ENCODE results near the gene TMEM256. TPM values are rescaled to one million over a fixed set of nuclear protein-coding genes. Genes with fewer than 3 reads are reported as not detected.

The TMEM256 gene
- total and polyA plus RNA-seq, 2 of the 8 experiments (the other 6 are each of a cell fraction or from before 2014, with no cell fraction given) = 97.0 to 350 TPM

Other genes starting within 250 kb of the TMEM256 start
Only the 30 nearest of the 39 such genes appear.
- 59.3 and 59.6 TPM in 2 replicates for gene DVL2, start 169.6 kb downstream of the TMEM256 start, total RNA-seq (2021; fragmentation: NEBNext Ultra II Directional; extraction: Animal tissue kit (Norgen Biotek cat#: 25700))
- 19.0 and 29.7 TPM in 2 replicates for gene DVL2, start 169.6 kb downstream of the TMEM256 start, polyA plus RNA-seq (2011; rRNA removed)
- gene PHF23, start 164.6 kb downstream of the TMEM256 start, total RNA-seq (2021; fragmentation: NEBNext Ultra II Directional; extraction: Animal tissue kit (Norgen Biotek cat#: 25700)) = 62.8 and 65.1 TPM in 2 replicates
- gene PHF23, start 164.6 kb downstream of the TMEM256 start, polyA plus RNA-seq (2011; rRNA removed) = 46.5 and 47.5 TPM in 2 replicates
- gene GABARAP, start 161.6 kb downstream of the TMEM256 start, total RNA-seq (2021; fragmentation: NEBNext Ultra II Directional; extraction: Animal tissue kit (Norgen Biotek cat#: 25700)) = 252 and 265 TPM in 2 replicates
- 351 and 581 TPM in 2 replicates for gene GABARAP, start 161.6 kb downstream of the TMEM256 start, polyA plus RNA-seq (2011; rRNA removed)
- gene CTDNEP1, start 152.4 kb downstream of the TMEM256 start, total RNA-seq (2021; fragmentation: NEBNext Ultra II Directional; extraction: Animal tissue kit (Norgen Biotek cat#: 25700)) = 120 and 123 TPM in 2 replicates
- 106 and 114 TPM in 2 replicates for gene CTDNEP1, start 152.4 kb downstream of the TMEM256 start, polyA plus RNA-seq (2011; rRNA removed)
- gene ELP5, start 151.9 kb downstream of the TMEM256 start, total RNA-seq (2021; fragmentation: NEBNext Ultra II Directional; extraction: Animal tissue kit (Norgen Biotek cat#: 25700)) = 75.4 and 78.1 TPM in 2 replicates
- gene ELP5, start 151.9 kb downstream of the TMEM256 start, polyA plus RNA-seq (2011; rRNA removed) = 107 and 117 TPM in 2 replicates
- gene CLDN7, start 141.6 kb downstream of the TMEM256 start, total RNA-seq (2021; fragmentation: NEBNext Ultra II Directional; extraction: Animal tissue kit (Norgen Biotek cat#: 25700)) = 119 and 129 TPM in 2 replicates
- 118 and 196 TPM in 2 replicates for gene CLDN7, start 141.6 kb downstream of the TMEM256 start, polyA plus RNA-seq (2011; rRNA removed)
- 5.7 and 6.4 TPM in 2 replicates for gene SLC2A4, start 122.4 kb downstream of the TMEM256 start, total RNA-seq (2021; fragmentation: NEBNext Ultra II Directional; extraction: Animal tissue kit (Norgen Biotek cat#: 25700))
- gene SLC2A4, start 122.4 kb downstream of the TMEM256 start, polyA plus RNA-seq (2011; rRNA removed) = 6.9 and 10.6 TPM in 2 replicates
- gene YBX2, start 109.5 kb downstream of the TMEM256 start, total RNA-seq (2021; fragmentation: NEBNext Ultra II Directional; extraction: Animal tissue kit (Norgen Biotek cat#: 25700)) = 27.6 and 30.5 TPM in 2 replicates
- gene YBX2, start 109.5 kb downstream of the TMEM256 start, polyA plus RNA-seq (2011; rRNA removed) = 19.2 and 35.5 TPM in 2 replicates
- gene EIF5A, start 96.5 kb downstream of the TMEM256 start, total RNA-seq (2021; fragmentation: NEBNext Ultra II Directional; extraction: Animal tissue kit (Norgen Biotek cat#: 25700)) = 1,158 and 1,172 TPM in 2 replicates
- gene EIF5A, start 96.5 kb downstream of the TMEM256 start, polyA plus RNA-seq (2011; rRNA removed) = 717 and 962 TPM in 2 replicates
- 67.0 and 74.8 TPM in 2 replicates for gene GPS2, start 88.7 kb downstream of the TMEM256 start, total RNA-seq (2021; fragmentation: NEBNext Ultra II Directional; extraction: Animal tissue kit (Norgen Biotek cat#: 25700))
- gene GPS2, start 88.7 kb downstream of the TMEM256 start, polyA plus RNA-seq (2011; rRNA removed) = 152 and 203 TPM in 2 replicates
- gene NEURL4, start 74.8 kb downstream of the TMEM256 start, total RNA-seq (2021; fragmentation: NEBNext Ultra II Directional; extraction: Animal tissue kit (Norgen Biotek cat#: 25700)) = 46.8 and 55.4 TPM in 2 replicates
- gene NEURL4, start 74.8 kb downstream of the TMEM256 start, polyA plus RNA-seq (2011; rRNA removed) = 29.6 and 39.9 TPM in 2 replicates
- 45.1 and 49.2 TPM in 2 replicates for gene ACAP1, start 67.6 kb downstream of the TMEM256 start, total RNA-seq (2021; fragmentation: NEBNext Ultra II Directional; extraction: Animal tissue kit (Norgen Biotek cat#: 25700))
- gene ACAP1, start 67.6 kb downstream of the TMEM256 start, polyA plus RNA-seq (2011; rRNA removed) = 11.9 and 18.0 TPM in 2 replicates
- gene KCTD11, start 51.9 kb downstream of the TMEM256 start, total RNA-seq (2021; fragmentation: NEBNext Ultra II Directional; extraction: Animal tissue kit (Norgen Biotek cat#: 25700)) = 8.7 and 9.2 TPM in 2 replicates
- gene KCTD11, start 51.9 kb downstream of the TMEM256 start, polyA plus RNA-seq (2011; rRNA removed) = 8.6 and 11.7 TPM in 2 replicates
- 0.38 TPM in 1 of 2 replicates, not detected in the other for gene TMEM95, start 48.9 kb downstream of the TMEM256 start, total RNA-seq (2021; fragmentation: NEBNext Ultra II Directional; extraction: Animal tissue kit (Norgen Biotek cat#: 25700))
- not detected in 2 replicates for gene TMEM95, start 48.9 kb downstream of the TMEM256 start, polyA plus RNA-seq (2011; rRNA removed)
- 7.6 and 8.7 TPM in 2 replicates for gene TNK1, start 23.0 kb downstream of the TMEM256 start, total RNA-seq (2021; fragmentation: NEBNext Ultra II Directional; extraction: Animal tissue kit (Norgen Biotek cat#: 25700))
- gene TNK1, start 23.0 kb downstream of the TMEM256 start, polyA plus RNA-seq (2011; rRNA removed) = 9.5 and 13.4 TPM in 2 replicates
- gene PLSCR3, start 9.6 kb downstream of the TMEM256 start, total RNA-seq (2021; fragmentation: NEBNext Ultra II Directional; extraction: Animal tissue kit (Norgen Biotek cat#: 25700)) = 35.7 and 38.7 TPM in 2 replicates
- gene PLSCR3, start 9.6 kb downstream of the TMEM256 start, polyA plus RNA-seq (2011; rRNA removed) = 36.1 and 69.0 TPM in 2 replicates
- gene NLGN2, start 3.7 kb upstream of the TMEM256 start, total RNA-seq (2021; fragmentation: NEBNext Ultra II Directional; extraction: Animal tissue kit (Norgen Biotek cat#: 25700)) = 62.6 and 62.8 TPM in 2 replicates
- gene NLGN2, start 3.7 kb upstream of the TMEM256 start, polyA plus RNA-seq (2011; rRNA removed) = 21.2 and 45.6 TPM in 2 replicates
- not detected in 2 replicates for gene SPEM1, start 16.2 kb upstream of the TMEM256 start, total RNA-seq (2021; fragmentation: NEBNext Ultra II Directional; extraction: Animal tissue kit (Norgen Biotek cat#: 25700))
- 0.09 TPM in 1 of 2 replicates, not detected in the other for gene SPEM1, start 16.2 kb upstream of the TMEM256 start, polyA plus RNA-seq (2011; rRNA removed)
- not detected in 2 replicates for gene SPEM2, start 21.5 kb upstream of the TMEM256 start, total RNA-seq (2021; fragmentation: NEBNext Ultra II Directional; extraction: Animal tissue kit (Norgen Biotek cat#: 25700))
- 0.03 and 0.17 TPM in 2 replicates for gene SPEM2, start 21.5 kb upstream of the TMEM256 start, polyA plus RNA-seq (2011; rRNA removed)
- not detected in 2 replicates for gene SPEM3, start 24.8 kb upstream of the TMEM256 start, total RNA-seq (2021; fragmentation: NEBNext Ultra II Directional; extraction: Animal tissue kit (Norgen Biotek cat#: 25700))
- gene SPEM3, start 24.8 kb upstream of the TMEM256 start, polyA plus RNA-seq (2011; rRNA removed) = 0.02 TPM in 1 of 2 replicates, not detected in the other
- gene TMEM102, start 31.3 kb upstream of the TMEM256 start, total RNA-seq (2021; fragmentation: NEBNext Ultra II Directional; extraction: Animal tissue kit (Norgen Biotek cat#: 25700)) = 11.2 and 12.2 TPM in 2 replicates
- 10.2 and 14.9 TPM in 2 replicates for gene TMEM102, start 31.3 kb upstream of the TMEM256 start, polyA plus RNA-seq (2011; rRNA removed)
- gene FGF11, start 35.4 kb upstream of the TMEM256 start, total RNA-seq (2021; fragmentation: NEBNext Ultra II Directional; extraction: Animal tissue kit (Norgen Biotek cat#: 25700)) = 11.8 and 15.0 TPM in 2 replicates
- gene FGF11, start 35.4 kb upstream of the TMEM256 start, polyA plus RNA-seq (2011; rRNA removed) = 26.1 and 42.0 TPM in 2 replicates
- 13.8 and 14.1 TPM in 2 replicates for gene CHRNB1, start 41.0 kb upstream of the TMEM256 start, total RNA-seq (2021; fragmentation: NEBNext Ultra II Directional; extraction: Animal tissue kit (Norgen Biotek cat#: 25700))
- gene CHRNB1, start 41.0 kb upstream of the TMEM256 start, polyA plus RNA-seq (2011; rRNA removed) = 28.2 and 33.6 TPM in 2 replicates
- 10.1 and 11.2 TPM in 2 replicates for gene ZBTB4, start 75.5 kb upstream of the TMEM256 start, total RNA-seq (2021; fragmentation: NEBNext Ultra II Directional; extraction: Animal tissue kit (Norgen Biotek cat#: 25700))
- 5.9 and 8.1 TPM in 2 replicates for gene ZBTB4, start 75.5 kb upstream of the TMEM256 start, polyA plus RNA-seq (2011; rRNA removed)
- gene SLC35G6, start 77.3 kb upstream of the TMEM256 start, total RNA-seq (2021; fragmentation: NEBNext Ultra II Directional; extraction: Animal tissue kit (Norgen Biotek cat#: 25700)) = not detected in 2 replicates
- gene SLC35G6, start 77.3 kb upstream of the TMEM256 start, polyA plus RNA-seq (2011; rRNA removed) = 0.05 TPM in 1 of 2 replicates, not detected in the other
- gene POLR2A, start 80.3 kb upstream of the TMEM256 start, total RNA-seq (2021; fragmentation: NEBNext Ultra II Directional; extraction: Animal tissue kit (Norgen Biotek cat#: 25700)) = 150 and 157 TPM in 2 replicates
- 26.8 and 62.7 TPM in 2 replicates for gene POLR2A, start 80.3 kb upstream of the TMEM256 start, polyA plus RNA-seq (2011; rRNA removed)
- gene TNFSF12, start 145.0 kb upstream of the TMEM256 start, total RNA-seq (2021; fragmentation: NEBNext Ultra II Directional; extraction: Animal tissue kit (Norgen Biotek cat#: 25700)) = 5.5 and 7.2 TPM in 2 replicates
- gene TNFSF12, start 145.0 kb upstream of the TMEM256 start, polyA plus RNA-seq (2011; rRNA removed) = 9.6 and 15.8 TPM in 2 replicates
- 2.1 and 2.3 TPM in 2 replicates for gene TNFSF13, start 154.7 kb upstream of the TMEM256 start, total RNA-seq (2021; fragmentation: NEBNext Ultra II Directional; extraction: Animal tissue kit (Norgen Biotek cat#: 25700))
- 2.6 and 3.1 TPM in 2 replicates for gene TNFSF13, start 154.7 kb upstream of the TMEM256 start, polyA plus RNA-seq (2011; rRNA removed)
- gene SENP3, start 157.8 kb upstream of the TMEM256 start, total RNA-seq (2021; fragmentation: NEBNext Ultra II Directional; extraction: Animal tissue kit (Norgen Biotek cat#: 25700)) = 80.3 and 86.2 TPM in 2 replicates
- 87.3 and 129 TPM in 2 replicates for gene SENP3, start 157.8 kb upstream of the TMEM256 start, polyA plus RNA-seq (2011; rRNA removed)
- gene CD68, start 175.5 kb upstream of the TMEM256 start, total RNA-seq (2021; fragmentation: NEBNext Ultra II Directional; extraction: Animal tissue kit (Norgen Biotek cat#: 25700)) = 0.31 TPM in 1 of 2 replicates, not detected in the other
- 0.18 and 0.35 TPM in 2 replicates for gene CD68, start 175.5 kb upstream of the TMEM256 start, polyA plus RNA-seq (2011; rRNA removed)

Measured in H1 (cell line).